A673 (cell line): ENCODE results near the gene ZNF324. TPM values are rescaled to one million over a fixed set of nuclear protein-coding genes. Genes with fewer than 3 reads are reported as not detected.

ENCODE experiments used
- Bru-seq: library from RNA; stranded (reverse); fragments of 400-500 nt; gene quantifications from one replicate; lab custom pipeline; 2021; lab: Mats Ljungman, UMichigan
- BruChase-seq, 2 experiments: library from RNA; stranded (reverse); fragments of 400-500 nt; gene quantifications; one replicate each; lab custom pipeline; 2021; lab: Mats Ljungman, UMichigan
- BruUV-seq: library from RNA; stranded (reverse); fragments of 400-500 nt; replicated peaks from 2 replicates; lab custom pipeline; 2021; lab: Mats Ljungman, UMichigan
- CTCF ChIA-PET: fragments of 300-600 bp; sonication (Branson Sonifier 250); formaldehyde crosslinking; loops from one replicate; lab custom pipeline; 2022; ENCODE audit warnings: antibody characterized with exemption; lab: Charles Lee
- POLR2A ChIA-PET: fragments of 300-600 bp; sonication (Branson Sonifier 250); formaldehyde crosslinking; loops from one replicate; lab custom pipeline; 2022; ENCODE audit warnings: antibody characterized with exemption; ENCODE audit not compliant: low non-redundant PET; lab: Charles Lee
- DNase-seq: peaks from one replicate; pipeline ENCODE4 v3.0.0-alpha.2; 2015; ENCODE audit warnings: low spot score
- H3K27ac ChIP-seq: fragments of 200-600 bp; sonication (generic); 2 replicates; pipeline ENCODE4 v1.5.1; 2016; ENCODE audit warnings: mixed run types, low read depth, mild to moderate bottlenecking, mixed read lengths, antibody characterized with exemption, low read length; ENCODE audit not compliant: poor library complexity, severe bottlenecking
- H3K27me3 ChIP-seq: fragments of 200-600 bp; sonication (generic); replicated peaks from 2 replicates; pipeline ENCODE4 v1.6.1; 2017; ENCODE audit warnings: mixed run types, low read depth, mild to moderate bottlenecking, mixed read lengths, antibody characterized with exemption, low read length; ENCODE audit not compliant: insufficient read depth, poor library complexity
- H3K36me3 ChIP-seq: fragments of 200-600 bp; sonication (generic); 2 replicates; pipeline ENCODE4 v1.6.1; 2016; ENCODE audit warnings: mixed run types, mild to moderate bottlenecking, mixed read lengths, antibody characterized with exemption, low read length; ENCODE audit not compliant: insufficient read depth, poor library complexity, severe bottlenecking
- H3K4me1 ChIP-seq: fragments of 200-600 bp; sonication (generic); 2 replicates; pipeline ENCODE4 v1.6.1; 2017; ENCODE audit warnings: mixed run types, mild to moderate bottlenecking, mixed read lengths, antibody characterized with exemption, low read length; ENCODE audit not compliant: insufficient read depth, poor library complexity, severe bottlenecking
- H3K4me3 ChIP-seq: fragments of 200-600 bp; sonication (generic); 2 replicates; pipeline ENCODE4 v1.5.1; 2016; ENCODE audit warnings: low read depth, mixed run types, mild to moderate bottlenecking, mixed read lengths, low read length; ENCODE audit not compliant: poor library complexity, severe bottlenecking
- H3K9me3 ChIP-seq: fragments of 200-600 bp; sonication (generic); 2 replicates; pipeline ENCODE4 v1.6.1; 2016; ENCODE audit warnings: mixed run types, low read depth, mild to moderate bottlenecking, mixed read lengths, antibody characterized with exemption, low read length; ENCODE audit not compliant: poor library complexity, severe bottlenecking
- CTCF ChIP-seq: fragments of 300-800, 200-600 bp; sonication (generic); conservative IDR thresholded peaks from 2 replicates; pipeline ENCODE4 v1.5.1; 2017; ENCODE audit warnings: low read depth, mild to moderate bottlenecking, antibody characterized with exemption, low read length, moderate library complexity, mixed read lengths
- EZH2 ChIP-seq: fragments of 200-600 bp; sonication (generic); IDR thresholded peaks from 2 replicates; pipeline ENCODE4 v1.6.1; 2017; ENCODE audit warnings: borderline replicate concordance, low read depth, mild to moderate bottlenecking, mixed read lengths, antibody characterized with exemption, low read length; ENCODE audit not compliant: poor library complexity, severe bottlenecking
- intact Hi-C: fragments of 100-400 bp; cut with micrococcal nuclease; formaldehyde crosslinking; loops from one replicate; pipeline ENCODE4 v1.10.0; 2022; ENCODE audit not compliant: unreplicated experiment
- long read RNA-seq: library from polyadenylated mRNA; stranded (forward); transcript quantifications from one replicate; pipeline ENCODE4 v2.0.0, GENCODE V29; 2022
- total RNA-seq: library from RNA; stranded (reverse); gene quantifications from 2 replicates; pipeline ENCODE4 v1.2.3, GENCODE V29; 2021

ZNF324 gene
- 11.0 and 12.7 TPM in 2 replicates for total RNA-seq
- percentile 55 among the genes with signal in this experiment for Bru-seq, nascent RNA
- percentile 61 among the genes with signal in this experiment for BruChase-seq, experiment 1, labeled RNA remaining after a 2-hour chase
- BruChase-seq, experiment 2, labeled RNA remaining after a 6-hour chase, result percentile 58 among the genes with signal in this experiment
- long read RNA-seq, transcript ZNF324-201 (4 exons, 3,000 nt), result major isoform, 10 of 17 reads
- long read RNA-seq, partial matches to known transcripts, result 5 of 17 reads
- long read RNA-seq, other reads (novel, unspliced or antisense), result 2 of 17 reads

- peak within 1 kb of the TSS; percentile 57 for H3K27ac ChIP-seq
- intact Hi-C loops, result no loop called here
- ChIA-PET POLR2A (no interaction called here), CTCF (no interaction called here)
- no peaks in the 10 kb centered on the region for H3K36me3 ChIP-seq
- TF ChIP-seq CTCF, result no peak
- no peak for TF ChIP-seq EZH2
- H3K27me3 ChIP-seq, result no peaks in the 10 kb centered on the region
- H3K9me3 ChIP-seq, result no peaks in the 10 kb centered on the region
- no TSS peak for BruUV-seq
- no peaks in the 10 kb centered on the region for H3K4me1 ChIP-seq
- peak; percentile 99 for DNase-seq
- peak within 1 kb of the TSS; percentile 71 for H3K4me3 ChIP-seq
Observed at GRCh38 chr19:58466760-58467589, at the start of gene ZNF324. Gene ZNF324, plus strand, starts transcription at chr19:58467080. Its CDS starts 2,106 bp downstream, at chr19:58469186.

- Histone ChIP-seq H3K36me3 (peaks cover 18% of the 10 kb centered on the region), H3K27me3 (no peaks in the 10 kb centered on the region), H3K4me1 (no peaks in the 10 kb centered on the region), H3K27ac (no peak overlapping the region), H3K4me3 (no peak overlapping the region), H3K9me3 (peaks cover 67% of the 10 kb centered on the region)
- intact Hi-C loops, result no loop called here
- no peak for TF ChIP-seq EZH2
- no peak for TF ChIP-seq CTCF
- no TSS peak for BruUV-seq
- ChIA-PET POLR2A (no interaction called here), CTCF (no interaction called here)
- no peak for DNase-seq
Observed at GRCh38 chr19:58428617-58429016, 38.3 kb upstream of the ZNF324 start.

GRCh38 chr19:58429745-58430144 lies 37.1 kb upstream of the ZNF324 start:
- no peak for DNase-seq
- BruUV-seq, result no TSS peak
- H3K36me3 ChIP-seq, result peaks cover 29% of the 10 kb centered on the region
- intact Hi-C loops, result no loop called here
- H3K4me1 ChIP-seq, result no peaks in the 10 kb centered on the region
- TF ChIP-seq CTCF (no peak), EZH2 (no peak)
- H3K27ac ChIP-seq, result no peak overlapping the region
- no peak overlapping the region for H3K4me3 ChIP-seq
- peaks cover 72% of the 10 kb centered on the region for H3K9me3 ChIP-seq
- ChIA-PET CTCF (no interaction called here), POLR2A (no interaction called here)
- H3K27me3 ChIP-seq, result no peaks in the 10 kb centered on the region
